D721Med (cell line): Measurements from ENCODE around the gene MYL11.

Experiments
- DNase-seq: peaks from one replicate; pipeline ENCODE4 v3.0.0; 2011; ENCODE audit warnings: low spot score; ENCODE audit not compliant: insufficient read length
- FAIRE-seq: peaks from 2 replicates; lab custom pipeline; 2011; peaks lifted over from hg19 to GRCh38; lab: Jason Lieb, UNC
- TF ChIP-seq, protein P1 (sequence below): IDR thresholded peaks from 2 replicates; pipeline ENCODE4 v1.5.1; 2012; ENCODE audit warnings: mild to moderate bottlenecking, control low read depth; ENCODE audit not compliant: insufficient read depth; ENCODE audit errors: missing control alignments

MYL11 gene

DNA sequence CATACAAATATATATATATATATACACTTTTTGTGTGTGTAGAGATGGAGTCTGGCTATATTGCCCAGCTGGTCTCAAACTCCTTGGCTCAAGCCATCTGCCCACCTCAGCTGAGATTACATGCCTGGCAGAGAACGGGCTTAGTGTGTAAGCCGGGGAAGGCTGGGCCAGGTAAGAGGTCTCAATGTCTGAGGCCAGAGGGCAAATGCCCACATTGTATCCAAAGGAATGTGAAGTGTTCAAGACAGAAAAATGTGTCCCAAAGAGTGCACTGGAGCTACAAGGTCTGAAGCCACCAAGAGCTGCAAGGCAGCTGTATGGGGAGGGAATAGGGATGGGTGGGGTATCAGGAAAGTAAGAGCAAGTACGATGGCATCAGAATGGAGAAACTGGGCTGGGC is 28.3 kb upstream of the MYL11 start:
- DNase-seq, result no peak
- no peak for FAIRE-seq
- TF ChIP-seq, protein P1, sequence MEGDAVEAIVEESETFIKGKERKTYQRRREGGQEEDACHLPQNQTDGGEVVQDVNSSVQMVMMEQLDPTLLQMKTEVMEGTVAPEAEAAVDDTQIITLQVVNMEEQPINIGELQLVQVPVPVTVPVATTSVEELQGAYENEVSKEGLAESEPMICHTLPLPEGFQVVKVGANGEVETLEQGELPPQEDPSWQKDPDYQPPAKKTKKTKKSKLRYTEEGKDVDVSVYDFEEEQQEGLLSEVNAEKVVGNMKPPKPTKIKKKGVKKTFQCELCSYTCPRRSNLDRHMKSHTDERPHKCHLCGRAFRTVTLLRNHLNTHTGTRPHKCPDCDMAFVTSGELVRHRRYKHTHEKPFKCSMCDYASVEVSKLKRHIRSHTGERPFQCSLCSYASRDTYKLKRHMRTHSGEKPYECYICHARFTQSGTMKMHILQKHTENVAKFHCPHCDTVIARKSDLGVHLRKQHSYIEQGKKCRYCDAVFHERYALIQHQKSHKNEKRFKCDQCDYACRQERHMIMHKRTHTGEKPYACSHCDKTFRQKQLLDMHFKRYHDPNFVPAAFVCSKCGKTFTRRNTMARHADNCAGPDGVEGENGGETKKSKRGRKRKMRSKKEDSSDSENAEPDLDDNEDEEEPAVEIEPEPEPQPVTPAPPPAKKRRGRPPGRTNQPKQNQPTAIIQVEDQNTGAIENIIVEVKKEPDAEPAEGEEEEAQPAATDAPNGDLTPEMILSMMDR, result no peak

DNA sequence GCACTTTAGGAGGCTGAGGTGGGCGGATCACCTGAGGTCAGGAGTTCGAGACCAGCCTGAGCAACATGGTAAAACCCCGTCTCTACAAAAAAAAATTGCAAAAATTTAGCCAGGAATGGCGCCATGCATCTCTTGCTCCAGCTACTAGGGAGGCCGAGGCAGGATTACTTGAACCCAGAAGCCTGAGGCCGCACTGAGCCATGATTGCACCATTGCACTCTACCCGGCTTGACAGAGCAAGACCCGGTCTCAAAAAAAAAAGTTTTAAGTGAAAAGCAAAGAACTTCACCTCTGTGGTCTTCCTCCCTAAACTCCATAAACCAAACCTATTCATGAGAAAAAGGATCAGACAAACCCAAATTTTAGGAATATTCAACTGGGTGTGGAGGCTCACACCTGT is 26.5 kb upstream of the MYL11 start:
- FAIRE-seq (no peak), DNase-seq (no peak)

DNA sequence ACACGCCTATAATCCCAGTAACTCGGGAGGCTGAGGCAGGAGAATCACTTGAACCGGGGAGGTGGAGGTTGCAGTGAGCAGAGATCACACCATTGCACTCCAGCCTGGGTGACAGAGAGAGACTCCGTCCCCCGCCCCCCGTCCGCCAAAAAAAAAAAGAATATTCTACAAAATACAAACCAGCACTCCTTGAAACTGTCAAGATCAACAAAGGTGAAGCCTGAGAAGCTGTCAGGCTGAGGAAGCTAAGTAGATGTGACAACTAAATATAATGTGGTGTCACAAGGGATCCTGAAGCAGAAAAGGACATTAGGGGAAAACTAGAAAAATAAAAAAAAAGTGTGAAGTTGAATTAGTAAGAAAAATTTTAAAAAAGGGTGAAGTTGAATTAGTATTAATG is 25.7 kb upstream of the MYL11 start:
- DNase-seq (no peak), FAIRE-seq (no peak)
- TF ChIP-seq, protein P1, result no peak

More for the DNA sequence above, 26.5 kb upstream of the MYL11 start:
- TF ChIP-seq, protein P1, result no peak

DNA sequence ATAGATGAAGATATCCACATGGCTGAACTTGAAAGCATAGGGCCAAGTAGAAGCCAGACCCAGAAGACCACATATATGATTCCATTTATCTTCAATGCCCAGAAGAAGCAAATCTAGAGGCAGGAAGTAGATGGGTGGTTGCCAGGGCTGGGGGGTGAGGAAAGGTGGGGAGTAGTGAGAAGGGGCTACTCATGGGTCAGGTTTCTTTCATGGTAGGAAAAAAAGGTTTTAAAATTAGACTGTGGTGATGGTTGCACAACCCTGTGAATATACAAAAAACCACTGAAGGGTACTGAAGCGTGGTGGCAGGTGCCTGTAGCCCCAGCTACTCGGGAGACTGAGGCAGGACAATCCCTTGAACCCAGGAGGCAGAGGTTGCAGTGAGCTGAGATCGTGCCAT is 24.9 kb upstream of the MYL11 start:
- no peak for FAIRE-seq
- DNase-seq, result no peak
- TF ChIP-seq, protein P1, result no peak

DNA sequence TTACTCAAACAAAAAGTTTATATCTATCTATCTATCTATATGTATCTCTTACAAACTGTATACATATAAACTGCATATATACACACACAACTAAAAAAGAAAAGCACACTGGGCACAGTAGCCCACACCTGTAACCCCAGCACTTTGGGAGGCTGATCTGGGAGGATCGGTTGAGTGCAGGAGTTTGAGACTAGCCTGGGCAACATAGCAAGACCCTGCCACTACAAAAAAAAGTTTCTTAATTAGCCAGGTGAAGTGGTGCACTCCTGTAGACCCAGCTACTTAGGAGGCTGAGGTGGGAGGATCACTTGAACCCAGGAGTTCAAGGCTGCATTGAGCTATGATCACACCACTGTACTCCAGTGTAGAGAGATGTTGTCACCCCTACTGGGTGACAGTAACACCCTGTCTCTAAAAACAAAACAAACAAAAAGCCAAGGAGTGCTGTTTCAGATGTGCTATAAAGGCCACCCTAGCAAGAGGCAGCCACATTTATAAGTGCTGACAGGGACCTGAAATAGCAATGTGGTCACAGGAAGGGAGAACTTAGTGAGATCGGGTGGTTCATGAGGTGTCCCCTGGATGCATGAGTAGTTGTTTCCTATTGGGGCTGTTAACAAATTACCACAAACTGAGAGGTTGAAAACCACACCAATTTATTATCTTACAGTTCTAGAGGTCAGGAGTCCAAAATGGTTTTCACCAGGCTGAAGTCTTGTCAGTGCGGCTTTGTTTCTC is 24.3 kb upstream of the MYL11 start:
- no peak for FAIRE-seq
- TF ChIP-seq, protein P1, result no peak
- DNase-seq, result no peak

DNA sequence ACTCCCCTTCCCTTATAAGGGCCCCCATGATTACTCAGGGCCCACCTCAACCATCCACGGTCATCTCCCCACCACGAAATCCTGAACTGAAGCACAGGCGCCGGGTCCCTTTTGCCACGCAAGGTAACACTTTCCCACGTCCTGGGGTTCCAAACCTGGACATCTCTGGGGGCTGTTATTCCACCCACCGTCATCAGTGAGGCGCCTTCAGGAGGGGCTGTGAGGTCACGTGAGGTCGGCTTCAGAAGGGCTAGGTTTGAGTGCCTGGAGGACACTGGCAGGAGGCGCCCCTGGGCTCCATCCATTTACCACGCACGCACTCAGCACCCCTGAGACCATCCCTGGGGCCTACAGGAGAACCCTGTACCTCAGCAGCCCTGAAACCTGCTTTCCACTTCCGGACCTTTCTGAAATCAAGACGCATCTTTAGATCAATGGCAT is 23.6 kb upstream of the MYL11 start:
- no peak for DNase-seq
- FAIRE-seq, result no peak
- TF ChIP-seq, protein P1, result no peak

DNA sequence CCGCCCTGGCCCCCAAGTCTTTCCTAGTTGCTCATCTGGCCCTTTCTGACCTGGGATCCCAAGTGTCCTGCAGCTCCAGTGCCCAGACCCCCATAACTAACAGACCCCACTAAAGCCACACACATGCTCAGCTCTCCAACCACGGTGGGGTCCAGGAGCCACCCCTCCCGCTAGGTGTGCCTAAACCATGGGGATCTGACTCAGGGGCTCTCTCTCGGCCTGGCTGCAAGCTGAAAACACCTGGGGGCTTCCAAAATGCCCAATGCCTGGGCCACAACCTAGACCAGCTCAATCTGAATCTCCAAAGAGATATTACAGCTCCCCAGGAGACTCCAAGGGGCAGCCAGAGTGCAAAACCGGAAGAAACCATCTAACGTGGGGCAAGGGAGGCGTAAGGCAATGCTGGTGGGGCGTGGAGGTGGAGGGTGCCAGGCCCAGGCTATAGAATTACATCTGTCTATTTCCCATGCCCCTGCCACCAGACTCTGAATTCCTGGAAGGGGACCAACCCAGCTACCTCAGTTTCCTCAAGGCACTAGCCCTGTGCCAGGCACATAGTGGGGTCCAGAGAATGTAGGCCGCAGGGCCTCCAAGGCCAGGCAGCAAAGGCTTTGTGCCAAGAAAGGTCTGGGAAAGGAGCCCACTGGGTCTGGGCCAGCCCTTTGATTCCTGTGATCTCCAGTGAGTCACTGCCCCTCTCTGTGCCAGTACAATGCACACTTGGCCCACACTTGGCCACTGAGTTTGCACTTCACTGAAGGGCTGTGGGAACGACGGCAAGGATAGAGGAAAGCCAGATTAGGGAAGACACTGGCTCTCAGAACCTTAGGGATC is 22.8 kb upstream of the MYL11 start:
- TF ChIP-seq, protein P1, result no peak
- FAIRE-seq, result no peak
- no peak for DNase-seq
